Keratinocyte (primary cell): ENCODE measurements around the gene THBS4.

Experiments used
- EZH2 ChIP-seq: IDR thresholded peaks from one replicate; pipeline ENCODE4 v1.6.1; 2012; ENCODE audit warnings: inconsistent platforms, mild to moderate bottlenecking, low read length, moderate library complexity
- TF ChIP-seq, protein P1 (sequence below), 3 experiments: IDR thresholded peaks in 1 of 3; conservative IDR thresholded peaks in 1 of 3; optimal IDR thresholded peaks in 1 of 3; 2 replicates in 2 of 3; 3 replicates in 1 of 3; pipeline versions ENCODE3 to v1.5.1; 2011; ENCODE audit warnings: low read length in 3 of 3, mild to moderate bottlenecking in 3 of 3, moderate library complexity in 2 of 3, control low read depth in 1 of 3, inconsistent platforms in 1 of 3; ENCODE audit not compliant: insufficient read depth in 2 of 3; ENCODE audit errors: extremely low read depth in 1 of 3

DNA sequence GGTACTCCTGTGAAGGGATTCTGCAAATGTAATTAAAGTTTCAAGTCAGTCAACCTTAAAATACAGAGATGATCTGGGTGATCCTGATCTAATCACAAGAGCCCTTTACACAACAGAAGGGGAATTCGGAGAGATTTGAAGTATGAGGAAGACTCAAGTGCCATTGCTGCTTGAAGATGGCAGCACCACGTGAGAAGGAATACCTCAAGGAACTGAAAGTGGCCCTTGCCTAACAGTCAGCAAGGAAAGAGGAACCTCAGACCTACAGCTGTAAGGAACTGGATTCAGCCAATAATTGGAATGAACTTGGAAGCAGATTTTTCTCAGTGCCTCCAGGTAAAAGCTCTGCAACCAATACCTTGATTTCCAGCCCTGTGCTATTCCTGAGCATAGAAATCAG lies 87.4 kb downstream of the THBS4 start:
- TF ChIP-seq, protein P1, sequence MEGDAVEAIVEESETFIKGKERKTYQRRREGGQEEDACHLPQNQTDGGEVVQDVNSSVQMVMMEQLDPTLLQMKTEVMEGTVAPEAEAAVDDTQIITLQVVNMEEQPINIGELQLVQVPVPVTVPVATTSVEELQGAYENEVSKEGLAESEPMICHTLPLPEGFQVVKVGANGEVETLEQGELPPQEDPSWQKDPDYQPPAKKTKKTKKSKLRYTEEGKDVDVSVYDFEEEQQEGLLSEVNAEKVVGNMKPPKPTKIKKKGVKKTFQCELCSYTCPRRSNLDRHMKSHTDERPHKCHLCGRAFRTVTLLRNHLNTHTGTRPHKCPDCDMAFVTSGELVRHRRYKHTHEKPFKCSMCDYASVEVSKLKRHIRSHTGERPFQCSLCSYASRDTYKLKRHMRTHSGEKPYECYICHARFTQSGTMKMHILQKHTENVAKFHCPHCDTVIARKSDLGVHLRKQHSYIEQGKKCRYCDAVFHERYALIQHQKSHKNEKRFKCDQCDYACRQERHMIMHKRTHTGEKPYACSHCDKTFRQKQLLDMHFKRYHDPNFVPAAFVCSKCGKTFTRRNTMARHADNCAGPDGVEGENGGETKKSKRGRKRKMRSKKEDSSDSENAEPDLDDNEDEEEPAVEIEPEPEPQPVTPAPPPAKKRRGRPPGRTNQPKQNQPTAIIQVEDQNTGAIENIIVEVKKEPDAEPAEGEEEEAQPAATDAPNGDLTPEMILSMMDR (optimal IDR thresholded peaks at IDR 0.05 in 1 of 3, IDR thresholded peaks at IDR 0.05 in 1 of 3, conservative IDR thresholded peaks at IDR 0.05 in 1 of 3; ENCODE audit: extremely low read depth in 1 of 3, insufficient read depth in 2 of 3, low read length in 3 of 3), result no peak
- TF ChIP-seq EZH2, result no peak
